Fibroblast of lung (primary cell): Measurements from ENCODE around the gene KIAA0753. TPM values are rescaled to one million over a fixed set of nuclear protein-coding genes. Genes with fewer than 3 reads are reported as not detected.

Experiments
- DNase-seq, 2 donors: peaks; one replicate each; pipeline versions ENCODE4 v3.0.0 to v3.0.0-alpha.2; 2010; ENCODE audit warnings: low read depth in 2 of 2
- H2AFZ ChIP-seq: 2 replicates; pipeline ENCODE4 v1.5.1; 2012; ENCODE audit warnings: low read length, control low read depth, inconsistent platforms
- H3K27ac ChIP-seq: 2 replicates; pipeline ENCODE4 v1.5.1; 2011; ENCODE audit warnings: low read length, control low read depth; ENCODE audit not compliant: insufficient read depth
- H3K27me3 ChIP-seq: 2 replicates; pipeline ENCODE4 v1.5.1; 2011; ENCODE audit warnings: mild to moderate bottlenecking, low read length; ENCODE audit not compliant: control insufficient read depth, insufficient read depth
- H3K36me3 ChIP-seq: 2 replicates; pipeline ENCODE4 v1.5.1; 2011; ENCODE audit warnings: low read length; ENCODE audit not compliant: control insufficient read depth, insufficient read depth
- H3K4me1 ChIP-seq: 2 replicates; pipeline ENCODE4 v1.5.1; 2011; ENCODE audit warnings: low read length; ENCODE audit not compliant: control insufficient read depth, insufficient read depth; ENCODE audit errors: extremely low read depth
- H3K4me2 ChIP-seq: 2 replicates; pipeline ENCODE4 v1.5.1; 2011; ENCODE audit warnings: low read length, control low read depth; ENCODE audit not compliant: insufficient read depth; ENCODE audit errors: extremely low read depth
- H3K4me3 ChIP-seq, 4 experiments: fragments of 200-600 bp in 1 of 4; sonication (generic) in 1 of 4; replicated peaks in 1 of 4; 2 replicates each; pipeline ENCODE4 v1.5.1; 2011 to 2016; ENCODE audit warnings: low read length in 4 of 4, low read depth in 3 of 4, mild to moderate bottlenecking in 3 of 4, control low read depth in 2 of 4, inconsistent platforms in 1 of 4, mixed read lengths in 1 of 4; ENCODE audit not compliant: insufficient read depth in 1 of 4; ENCODE audit errors: control extremely low read depth in 1 of 4
- H3K79me2 ChIP-seq: 2 replicates; pipeline ENCODE4 v1.5.1; 2012; ENCODE audit warnings: mild to moderate bottlenecking, low read length, inconsistent platforms; ENCODE audit not compliant: control insufficient read depth, insufficient read depth
- H3K9ac ChIP-seq: 2 replicates; pipeline ENCODE4 v1.5.1; 2011; ENCODE audit warnings: mild to moderate bottlenecking, low read length, control low read depth; ENCODE audit not compliant: insufficient read depth
- H3K9me3 ChIP-seq: 2 replicates; pipeline ENCODE4 v1.5.1; 2012; ENCODE audit warnings: low read depth, low read length; ENCODE audit not compliant: control insufficient read depth, insufficient read depth
- H4K20me1 ChIP-seq: 2 replicates; pipeline ENCODE4 v1.5.1; 2011; ENCODE audit warnings: low read length; ENCODE audit not compliant: control insufficient read depth, insufficient read depth; ENCODE audit errors: extremely low read depth
- CTCF ChIP-seq, 2 donors: IDR thresholded peaks in 1 of 2; conservative IDR thresholded peaks in 1 of 2; 1 replicate in 1 of 2; 2 replicates in 1 of 2; pipeline ENCODE4 v1.5.1; 2011 to 2012; ENCODE audit warnings: low read length in 2 of 2, control low read depth in 1 of 2, inconsistent platforms in 1 of 2, low read depth in 1 of 2, mild to moderate bottlenecking in 1 of 2
- EZH2 ChIP-seq: IDR thresholded peaks from 2 replicates; pipeline ENCODE4 v1.5.1; 2012; ENCODE audit warnings: low read length, control low read depth, mild to moderate bottlenecking; ENCODE audit errors: missing control alignments
- polyA plus RNA-seq, 2 donors: library from polyadenylated mRNA; depleted of rRNA in 1 of 2; stranded (reverse) in 1 of 2; unstranded in 1 of 2; fragments of >200 nt; gene quantifications; 2 replicates each; pipeline ENCODE4 v1.2.1, GENCODE V29; 2011 to 2012; ENCODE audit warnings: missing spikeins in 1 of 2
- total RNA-seq: library from RNA; depleted of rRNA; stranded (reverse); fragments of >200 nt; gene quantifications from 2 replicates; pipeline ENCODE4 v1.2.1, GENCODE V29; 2014

KIAA0753 gene
- total and polyA plus RNA-seq, 2 donors (not counting 1 experiment from before 2014, with no cell fraction given), result 5.8 to 12.9 TPM

DNA sequence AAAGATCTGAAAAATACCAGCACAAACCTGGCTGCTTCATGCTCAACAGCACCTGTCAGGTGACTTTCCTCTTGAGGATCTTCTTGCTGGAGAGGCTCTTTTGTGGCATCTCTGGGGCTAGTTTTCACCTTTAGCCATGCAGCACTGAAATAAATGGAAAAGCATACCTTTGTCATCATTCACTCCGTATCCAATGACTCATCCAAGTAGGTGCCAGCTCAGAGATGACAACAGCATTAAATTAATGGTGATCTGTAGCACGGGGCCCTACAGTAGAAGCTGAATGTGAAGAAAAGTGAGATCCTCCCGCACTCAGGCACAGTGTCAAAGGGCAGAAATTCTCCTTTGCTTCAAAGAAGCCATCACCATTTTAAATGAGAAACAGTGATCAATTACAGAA, 32.2 kb downstream of the KIAA0753 start:
- TF ChIP-seq CTCF (conservative IDR thresholded peaks at IDR 0.05 in 1 of 2, IDR thresholded peaks at IDR 0.05 in 1 of 2; ENCODE audit: low read depth in 1 of 2, low read length in 2 of 2), result no peak
- TF ChIP-seq EZH2, result no peak
- DNase-seq, result peak in 1 of 2 donors; percentile 64
- Histone ChIP-seq H3K4me1 (no peaks in the 10 kb centered on the region), H3K4me3 (no peak overlapping the region), H3K36me3 (peaks cover 13% of the 10 kb centered on the region), H4K20me1 (no peaks in the 10 kb centered on the region), H3K4me2 (no peak overlapping the region), H3K9ac (no peak overlapping the region), H3K9me3 (no peaks in the 10 kb centered on the region), H3K79me2 (no peaks in the 10 kb centered on the region), H3K27me3 (no peaks in the 10 kb centered on the region), H2AFZ (no peak overlapping the region), H3K27ac (no peak overlapping the region)

GRCh38 chr17:6605142-6605541, 35.4 kb downstream of the KIAA0753 start:
- Histone ChIP-seq H3K79me2 (no peaks in the 10 kb centered on the region), H3K4me2 (no peak overlapping the region), H2AFZ (no peak overlapping the region), H3K9me3 (no peaks in the 10 kb centered on the region), H3K27ac (no peak overlapping the region), H3K4me3 (no peak overlapping the region), H3K9ac (no peak overlapping the region), H3K36me3 (peaks cover 13% of the 10 kb centered on the region), H3K4me1 (no peaks in the 10 kb centered on the region), H4K20me1 (no peaks in the 10 kb centered on the region), H3K27me3 (no peaks in the 10 kb centered on the region)
- no peak for TF ChIP-seq EZH2
- no peak for DNase-seq

- peak overlapping the region in 1 of 4 experiments; percentile 22 for H3K4me3 ChIP-seq
- no peak overlapping the region for H3K27ac ChIP-seq
- H3K9ac ChIP-seq, result no peak overlapping the region
- H3K27me3 ChIP-seq, result no peaks in the 10 kb centered on the region
- no peaks in the 10 kb centered on the region for H3K9me3 ChIP-seq
- TF ChIP-seq EZH2 (no peak), CTCF (conservative IDR thresholded peaks at IDR 0.05 in 1 of 2, IDR thresholded peaks at IDR 0.05 in 1 of 2; ENCODE audit: low read depth in 1 of 2, low read length in 2 of 2) (peak in 1 of 2 donors; percentile 7)
- H3K36me3 ChIP-seq, result peaks cover 9% of the 10 kb centered on the region
- no peaks in the 10 kb centered on the region for H3K79me2 ChIP-seq
- H4K20me1 ChIP-seq, result no peaks in the 10 kb centered on the region
- no peak overlapping the region for H3K4me2 ChIP-seq
- peak in 1 of 2 donors; percentile 57 for DNase-seq
- H2AFZ ChIP-seq, result no peak overlapping the region
- no peaks in the 10 kb centered on the region for H3K4me1 ChIP-seq
Measured at GRCh38 chr17:6603744-6604325, 36.7 kb downstream of the KIAA0753 start.
